Transverse colon (tissue), 4 donors: ENCODE results near the gene TAAR8. TPM values are rescaled to one million over a fixed set of nuclear protein-coding genes. Genes with fewer than 3 reads are reported as not detected.
A peak's percentile ranks its signal among the peaks of the same experiment; 100 is the strongest.
"Not testable (repeated sequence)": the region's sequence is repeated elsewhere in the genome, so short reads cannot be mapped to it uniquely, and the experiment has no call there.

Source experiments
- DNase-seq: peaks from one replicate; pipeline ENCODE4 v3.0.0-alpha.2; 2019
- H3K27ac ChIP-seq, 4 donors: fragments of 200-600 bp; sonication (generic); 2 replicates each; pipeline ENCODE4 v1.5.1; 2016 to 2018; ENCODE audit warnings: inconsistent platforms in 4 of 4
- H3K27me3 ChIP-seq: fragments of 200-600 bp; sonication (generic); 2 replicates; pipeline ENCODE4 v1.5.1; 2017; ENCODE audit warnings: inconsistent platforms
- H3K36me3 ChIP-seq, 4 donors: fragments of 200-600 bp; sonication (generic); 2 replicates each; pipeline ENCODE4 v1.5.1; 2017 to 2019; ENCODE audit warnings: inconsistent platforms in 4 of 4
- H3K4me1 ChIP-seq, 4 donors: fragments of 200-600 bp; sonication (generic); 2 replicates each; pipeline ENCODE4 v1.5.1; 2017 to 2020; ENCODE audit warnings: inconsistent platforms in 4 of 4
- H3K4me3 ChIP-seq, 4 donors: fragments of 200-600 bp; sonication (generic); 1 replicate in 1 of 4; 2 replicates in 3 of 4; pipeline versions ENCODE4 v1.5.1 to v1.6.1; 2017 to 2019; ENCODE audit warnings: inconsistent platforms in 4 of 4
- H3K9me3 ChIP-seq, 2 donors: fragments of 200-600 bp; sonication (generic); 2 replicates each; pipeline ENCODE4 v1.5.1; 2017 to 2019; ENCODE audit warnings: inconsistent platforms in 2 of 2
- EP300 ChIP-seq: sonication (generic); formaldehyde crosslinking; IDR thresholded peaks from one replicate; pipeline ENCODE4 v1.6.1; 2017; ENCODE audit warnings: antibody characterized with exemption, low read depth
- POLR2A ChIP-seq: fragments of 450-650 bp; IDR thresholded peaks from one replicate; pipeline ENCODE4 v1.6.1; 2016; ENCODE audit warnings: antibody characterized with exemption, mild to moderate bottlenecking, moderate library complexity
- POLR2AphosphoS5 ChIP-seq, 3 donors: sonication (generic); formaldehyde crosslinking; IDR thresholded peaks; one replicate each; pipeline ENCODE4 v1.6.1; 2016; ENCODE audit warnings: antibody characterized with exemption in 3 of 3
- WGBS, 2 donors: methylation state at CpG; one replicate each; pipeline ENCODE4 v1.1.5; 2018; ENCODE audit warnings: low coverage in 1 of 2; 5-methylcytosine and 5-hydroxymethylcytosine counted together
- in situ Hi-C, 4 donors: fragments of 200-750 bp; cut with MboI; loops; one replicate each; pipeline versions ENCODE4 v1.15.0 to v1.15.1; 2017; ENCODE audit warnings: low sequenced_read_pairs in 3 of 4, low pct_ligation_motif_present in 1 of 4, low pct_unique_long_range_greater_than_20kb in 1 of 4
- intact Hi-C: fragments of 100-400 bp; cut with DNase I; formaldehyde crosslinking; loops from one replicate; pipeline ENCODE4 v1.15.1; 2023; ENCODE audit warnings: low total_unique reads
- total RNA-seq, 4 donors: library from RNA; depleted of rRNA; stranded (reverse); fragments of >200 nt; gene quantifications; one replicate each; pipeline ENCODE4 v1.1.0, GENCODE V29; 2016
- TF ChIP-seq, protein P1 (sequence below), 5 experiments: fragments of 200-600 bp in 3 of 5; fragments of 450-650 bp in 2 of 5; sonication (generic) in 3 of 5; IDR thresholded peaks; 1 replicate in 2 of 5; 2 replicates in 3 of 5; pipeline ENCODE4 v1.5.1; 2016 to 2017; ENCODE audit warnings: antibody characterized with exemption in 5 of 5, inconsistent platforms in 3 of 5, mild to moderate bottlenecking in 2 of 5, moderate library complexity in 1 of 5

The TAAR8 gene
- total RNA-seq, 4 donors from 2014 or later: not detected

DNA sequence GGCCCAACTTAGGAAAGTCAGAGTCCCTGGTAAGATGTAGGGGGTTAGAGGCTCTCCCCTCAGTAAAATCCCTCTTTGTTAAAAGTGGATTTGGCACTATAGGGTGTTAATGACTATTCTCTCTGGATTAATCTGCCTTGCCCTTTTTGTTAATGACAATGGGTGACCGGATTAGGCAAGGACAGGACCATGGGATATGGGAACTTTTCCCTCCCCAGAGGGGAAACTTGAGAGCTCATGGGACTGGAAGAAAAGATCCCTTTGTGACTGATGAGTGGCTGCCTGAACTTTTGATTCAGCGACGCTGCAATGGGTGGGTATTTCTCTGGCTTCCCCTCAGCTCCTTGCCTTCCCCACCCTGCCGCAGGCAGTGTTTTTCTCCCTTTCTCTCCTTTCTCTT, 26.6 kb upstream of the TAAR8 start:
- Histone ChIP-seq H3K36me3 (no peaks in the 10 kb centered on the region), H3K27me3 (no peaks in the 10 kb centered on the region), H3K4me3 (no peak overlapping the region), H3K9me3 (no peaks in the 10 kb centered on the region), H3K4me1 (peaks cover 0 to 4% (median 2%) of the 10 kb centered on the region in 4 donors), H3K27ac (no peak overlapping the region)
- 71 to 98% methylated on average over 4 of the region's 4 CpGs for WGBS, 2 donors
- no peak for DNase-seq
- no peak for TF ChIP-seq POLR2AphosphoS5 (IDR thresholded peaks at IDR 0.05)
- TF ChIP-seq POLR2A: no peak
- TF ChIP-seq, protein P1, sequence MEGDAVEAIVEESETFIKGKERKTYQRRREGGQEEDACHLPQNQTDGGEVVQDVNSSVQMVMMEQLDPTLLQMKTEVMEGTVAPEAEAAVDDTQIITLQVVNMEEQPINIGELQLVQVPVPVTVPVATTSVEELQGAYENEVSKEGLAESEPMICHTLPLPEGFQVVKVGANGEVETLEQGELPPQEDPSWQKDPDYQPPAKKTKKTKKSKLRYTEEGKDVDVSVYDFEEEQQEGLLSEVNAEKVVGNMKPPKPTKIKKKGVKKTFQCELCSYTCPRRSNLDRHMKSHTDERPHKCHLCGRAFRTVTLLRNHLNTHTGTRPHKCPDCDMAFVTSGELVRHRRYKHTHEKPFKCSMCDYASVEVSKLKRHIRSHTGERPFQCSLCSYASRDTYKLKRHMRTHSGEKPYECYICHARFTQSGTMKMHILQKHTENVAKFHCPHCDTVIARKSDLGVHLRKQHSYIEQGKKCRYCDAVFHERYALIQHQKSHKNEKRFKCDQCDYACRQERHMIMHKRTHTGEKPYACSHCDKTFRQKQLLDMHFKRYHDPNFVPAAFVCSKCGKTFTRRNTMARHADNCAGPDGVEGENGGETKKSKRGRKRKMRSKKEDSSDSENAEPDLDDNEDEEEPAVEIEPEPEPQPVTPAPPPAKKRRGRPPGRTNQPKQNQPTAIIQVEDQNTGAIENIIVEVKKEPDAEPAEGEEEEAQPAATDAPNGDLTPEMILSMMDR (IDR thresholded peaks at IDR 0.05): no peak
- no peak for TF ChIP-seq EP300
- in situ Hi-C loops: loop anchor here (25.0 kb wide), 2 partner anchors 236 to 261 kb away; partner anchors contain the start of genes VNN2 (in 3 of the 4) and SLC18B1 (in 1 of the 4)
- intact Hi-C loops: no loop called here

DNA sequence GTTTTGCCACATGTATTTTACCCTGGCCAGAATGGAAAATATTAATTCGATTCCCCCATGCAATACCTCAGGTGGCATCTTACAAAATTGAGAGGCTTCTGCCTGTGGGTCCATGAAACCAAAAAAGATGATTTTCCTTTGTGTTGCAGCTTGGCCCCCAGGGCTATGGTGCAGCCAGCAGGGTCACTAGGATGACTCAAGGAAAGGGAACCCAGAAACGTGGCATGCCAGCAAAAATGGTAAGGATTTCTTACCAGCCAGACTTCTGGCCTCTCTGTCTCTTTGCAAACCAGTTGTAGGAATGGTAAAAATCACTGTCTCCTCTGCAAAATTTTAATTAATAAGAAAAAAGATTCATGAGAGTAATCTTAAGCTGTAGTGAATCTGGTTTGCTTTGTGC, 26.0 kb upstream of the TAAR8 start:
- H3K9me3 ChIP-seq: no peaks in the 10 kb centered on the region
- no peak overlapping the region for H3K4me3 ChIP-seq
- in situ Hi-C loops: loop anchor here (25.0 kb wide), 2 partner anchors 236 to 261 kb away; partner anchors contain the start of genes VNN2 (in 3 of the 4) and SLC18B1 (in 1 of the 4)
- H3K27ac ChIP-seq: no peak overlapping the region
- TF ChIP-seq EP300 (no peak), POLR2A (no peak), POLR2AphosphoS5 (IDR thresholded peaks at IDR 0.05) (no peak)
- TF ChIP-seq, protein P1 (IDR thresholded peaks at IDR 0.05): no peak
- WGBS, 2 donors: 56 to 67% methylated on average over 2 of the region's 2 CpGs
- H3K36me3 ChIP-seq: no peaks in the 10 kb centered on the region
- intact Hi-C loops: no loop called here
- H3K27me3 ChIP-seq: no peaks in the 10 kb centered on the region
- no peak for DNase-seq
- H3K4me1 ChIP-seq: peaks cover 0 to 4% (median 2%) of the 10 kb centered on the region in 4 donors

- WGBS, 2 donors: 30 to 52% methylated on average over 2 to 6 of the region's 6 CpGs
- H3K36me3 ChIP-seq: no peaks in the 10 kb centered on the region
- in situ Hi-C loops (loop anchor here (25.0 kb wide), 2 partner anchors 235 to 260 kb away; partner anchors contain the start of genes VNN2 (in 3 of the 4) and SLC18B1 (in 1 of the 4)), intact Hi-C loops (no loop called here)
- TF ChIP-seq, protein P1 (IDR thresholded peaks at IDR 0.05): no peak
- TF ChIP-seq POLR2A (no peak), EP300 (no peak), POLR2AphosphoS5 (IDR thresholded peaks at IDR 0.05) (no peak)
- H3K4me1 ChIP-seq: peaks cover 0 to 4% (median 2%) of the 10 kb centered on the region in 4 donors
- H3K27ac ChIP-seq: no peak overlapping the region
- H3K4me3 ChIP-seq: no peak overlapping the region
- H3K9me3 ChIP-seq: no peaks in the 10 kb centered on the region
- no peaks in the 10 kb centered on the region for H3K27me3 ChIP-seq
- no peak for DNase-seq
Measured at GRCh38 chr6:132527791-132528190, 24.7 kb upstream of the TAAR8 start.

DNA sequence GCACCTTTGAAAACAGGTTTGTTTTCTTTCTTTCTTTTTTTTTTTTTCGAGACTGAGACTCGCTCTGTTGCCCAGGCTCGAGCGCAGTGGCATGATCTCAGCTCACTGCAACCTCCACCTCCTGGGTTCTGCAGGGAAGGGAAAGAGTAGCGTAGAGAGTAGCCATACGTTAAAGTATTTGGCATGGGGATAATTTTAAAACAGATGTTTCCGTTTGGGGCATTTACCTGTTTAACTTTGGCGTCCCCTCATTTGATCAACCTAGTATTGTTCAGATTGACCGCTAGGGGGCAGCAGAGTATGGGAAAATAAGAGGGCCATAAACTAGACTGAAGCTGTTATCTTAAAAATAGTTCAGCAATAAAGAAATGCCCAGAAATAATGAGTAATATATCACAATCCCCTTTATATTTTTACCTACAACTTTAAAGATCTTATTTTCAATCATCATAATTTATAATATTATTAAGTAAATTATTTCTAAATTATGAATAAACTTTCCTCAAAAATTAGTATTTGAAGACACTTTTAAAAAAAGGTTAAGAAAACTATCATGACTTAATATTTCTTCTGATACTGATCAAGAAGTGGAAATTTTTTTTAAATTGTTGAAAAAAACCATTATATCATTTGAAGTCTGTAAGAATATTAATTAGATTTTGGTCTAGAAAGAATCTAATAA, 22.0 kb upstream of the TAAR8 start:
- WGBS, 2 donors: 11 to 21% methylated on average over 9 of the region's 9 CpGs
- intact Hi-C loops: no loop called here
- in situ Hi-C loops: loop anchor here (25.0 kb wide), 2 partner anchors 232 to 257 kb away; partner anchors contain the start of genes VNN2 (in 3 of the 4) and SLC18B1 (in 1 of the 4)

DNA sequence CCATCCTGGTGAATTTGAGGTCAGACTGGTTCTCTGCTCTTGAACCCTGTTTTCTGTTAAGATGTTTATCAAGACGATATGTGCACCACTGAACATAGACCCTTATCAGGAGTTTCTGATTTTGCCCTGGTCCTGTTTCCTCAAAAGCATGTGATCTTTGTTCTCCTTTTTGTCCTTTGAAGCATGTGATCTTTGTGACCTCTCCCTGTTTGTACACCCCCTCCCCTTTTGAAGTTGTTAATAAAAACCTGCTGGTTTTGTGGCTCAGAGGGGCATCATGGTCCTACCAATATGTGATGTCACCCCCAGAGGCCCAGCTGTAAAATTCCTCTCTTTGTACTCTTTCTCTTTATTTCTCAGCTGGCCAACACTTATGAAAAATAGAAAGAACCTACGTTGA, 17.9 kb upstream of the TAAR8 start:
- intact Hi-C loops, H3K36me3 ChIP-seq, H3K4me1 ChIP-seq, H3K4me3 ChIP-seq, H3K9me3 ChIP-seq, DNase-seq, H3K27ac ChIP-seq: not testable (repeated sequence)
- WGBS, 2 donors: 73 to 83% methylated on average over 1 to 2 of the region's 2 CpGs
- in situ Hi-C loops: loop anchor here (25.0 kb wide), 2 partner anchors 228 to 253 kb away; partner anchors contain the start of genes VNN2 (in 3 of the 4) and SLC18B1 (in 1 of the 4)
- peaks cover 15% of the 10 kb centered on the region for H3K27me3 ChIP-seq

More for the DNA sequence above, 22.0 kb upstream of the TAAR8 start:
- H3K27me3 ChIP-seq: no peaks in the 10 kb centered on the region
- no peak for TF ChIP-seq POLR2AphosphoS5 (IDR thresholded peaks at IDR 0.05)
- no peak for TF ChIP-seq EP300
- TF ChIP-seq, protein P1 (IDR thresholded peaks at IDR 0.05): peak; percentile 80 to 90 (median 85)
- peaks cover 0 to 4% (median 2%) of the 10 kb centered on the region in 4 donors for H3K4me1 ChIP-seq
- DNase-seq: peak; percentile 63
- no peaks in the 10 kb centered on the region for H3K36me3 ChIP-seq
- H3K9me3 ChIP-seq: no peaks in the 10 kb centered on the region
- peak overlapping the region in 1 of 4 donors; percentile 9 for H3K4me3 ChIP-seq
- H3K27ac ChIP-seq: no peak overlapping the region
